Panc1 (cell line): Measurements from ENCODE around the gene RXFP3. TPM values are rescaled to one million over a fixed set of nuclear protein-coding genes. Genes with fewer than 3 reads are reported as not detected.

Experiments
- ATAC-seq: fragments of 200-7000 bp; cut with Tn5 transposase; 2 replicates; pipeline ENCODE4 v1.9.1; 2020; ENCODE audit warnings: mild to moderate bottlenecking, moderate library complexity
- BruUV-seq: library from RNA; stranded (reverse); fragments of 400-500 nt; replicated peaks from 2 replicates; lab custom pipeline; 2021; lab: Mats Ljungman, UMichigan
- CTCF ChIA-PET: fragments of 300-600 bp; sonication (Branson Sonifier 250); formaldehyde crosslinking; loops from one replicate; lab custom pipeline; 2022; ENCODE audit warnings: antibody characterized with exemption; lab: Charles Lee
- POLR2A ChIA-PET: fragments of 300-600 bp; sonication (Branson Sonifier 250); formaldehyde crosslinking; loops from one replicate; lab custom pipeline; 2022; ENCODE audit warnings: antibody characterized with exemption; lab: Charles Lee
- DNase-seq: peaks from one replicate; pipeline ENCODE4 v3.0.0-alpha.2; 2010; ENCODE audit warnings: low read depth, low spot score
- H3K27ac ChIP-seq: 2 replicates; pipeline ENCODE4 v1.5.1; 2011; ENCODE audit warnings: mild to moderate bottlenecking, low read length, inconsistent platforms
- H3K27me3 ChIP-seq: fragments of 200-500 bp; sonication (Bioruptor generic); 2 replicates; pipeline ENCODE4 v1.6.0; 2014; ENCODE audit warnings: low read length, inconsistent platforms; ENCODE audit not compliant: control insufficient read depth, insufficient read depth
- H3K36me3 ChIP-seq: fragments of 200-500 bp; sonication (Bioruptor generic); 2 replicates; pipeline ENCODE4 v1.5.1; 2014; ENCODE audit warnings: inconsistent platforms, mild to moderate bottlenecking, low read length, moderate library complexity; ENCODE audit not compliant: control insufficient read depth, insufficient read depth
- H3K4me1 ChIP-seq: 2 replicates; pipeline ENCODE4 v1.5.1; 2011; ENCODE audit warnings: inconsistent platforms, mild to moderate bottlenecking, low read length, moderate library complexity; ENCODE audit not compliant: control insufficient read depth, insufficient read depth
- H3K4me3 ChIP-seq, 2 experiments: 2 replicates each; pipeline ENCODE4 v1.5.1; 2011 to 2012; ENCODE audit warnings: low read depth in 2 of 2, low read length in 2 of 2, mild to moderate bottlenecking in 2 of 2, inconsistent platforms in 1 of 2, moderate library complexity in 1 of 2
- H3K9me3 ChIP-seq: fragments of 200-500 bp; sonication (Bioruptor generic); 2 replicates; pipeline ENCODE4 v1.5.1; 2014; ENCODE audit warnings: low read depth, mild to moderate bottlenecking, inconsistent platforms, low read length, moderate library complexity; ENCODE audit not compliant: control insufficient read depth, insufficient read depth
- CTCF ChIP-seq: fragments of 450-650 bp; IDR thresholded peaks from 2 replicates; pipeline ENCODE4 v1.5.1; 2017; ENCODE audit warnings: mild to moderate bottlenecking
- POLR2AphosphoS5 ChIP-seq: IDR thresholded peaks from 2 replicates; pipeline ENCODE4 v1.6.1; 2012; ENCODE audit warnings: mild to moderate bottlenecking, low read depth, low read length, moderate library complexity
- REST ChIP-seq, 2 experiments: IDR thresholded peaks; 2 replicates each; pipeline ENCODE4 v1.6.1; 2011 to 2012; ENCODE audit warnings: low read depth in 2 of 2, control low read depth in 1 of 2, low read length in 1 of 2, mild to moderate bottlenecking in 1 of 2, moderate library complexity in 1 of 2; ENCODE audit not compliant: insufficient read depth in 1 of 2
- SIN3A ChIP-seq: IDR thresholded peaks from 2 replicates; pipeline ENCODE4 v1.6.1; 2012; ENCODE audit warnings: low read depth, mild to moderate bottlenecking, low read length, moderate library complexity, borderline replicate concordance; ENCODE audit not compliant: insufficient read depth
- TCF7L2 ChIP-seq: IDR thresholded peaks from 2 replicates; pipeline ENCODE4 v1.6.1; 2011; ENCODE audit warnings: mild to moderate bottlenecking, low read depth, low read length, inconsistent platforms
- in situ Hi-C: cut with HindIII; loops from 2 replicates; pipeline ENCODE4 v1.10.0; 2016; ENCODE audit warnings: low sequenced_read_pairs, low pct_unique_long_range_greater_than_20kb
- intact Hi-C: fragments of 100-400 bp; cut with micrococcal nuclease; formaldehyde crosslinking; loops from one replicate; pipeline ENCODE4 v1.10.0; 2022; ENCODE audit not compliant: unreplicated experiment
- total RNA-seq: library from RNA; stranded (reverse); gene quantifications from one replicate; pipeline ENCODE4 v1.2.1, GENCODE V29; 2021; ENCODE audit not compliant: unreplicated experiment

RXFP3 gene
- total RNA-seq, 1 experiment from 2014 or later: not detected

GRCh38 chr5:33933723-33934169, 2.4 kb upstream of the RXFP3 start:
- Histone ChIP-seq H3K27ac (no peak overlapping the region), H3K9me3 (no peaks in the 10 kb centered on the region), H3K4me1 (no peaks in the 10 kb centered on the region), H3K27me3 (peaks cover 9% of the 10 kb centered on the region), H3K36me3 (no peaks in the 10 kb centered on the region), H3K4me3 (no peak overlapping the region)
- intact Hi-C loops: loop anchor here (5.0 to 10.0 kb wide), 3 partner anchors 349 to 496 kb away; no protein-coding TSS in a partner anchor
- ChIA-PET CTCF (interaction anchor here (1.3 kb wide), 2 partner anchors 345 to 463 kb away, joined by 3 to 7 read pairs; no protein-coding TSS in a partner anchor), POLR2A (no interaction called here)
- no peak for DNase-seq
- no TSS peak for BruUV-seq
- no peak for ATAC-seq
- in situ Hi-C loops: no loop called here
- TF ChIP-seq REST (IDR thresholded peaks at IDR 0.05; ENCODE audit: insufficient read depth in 1 of 2, low read depth in 2 of 2, low read length in 1 of 2) (no peak), TCF7L2 (no peak), SIN3A (no peak), CTCF (no peak)

GRCh38 chr5:33934176-33934575, 2.0 kb upstream of the RXFP3 start:
- POLR2A ChIA-PET: no interaction called here
- Histone ChIP-seq H3K27me3 (peaks cover 9% of the 10 kb centered on the region), H3K9me3 (no peaks in the 10 kb centered on the region), H3K36me3 (no peaks in the 10 kb centered on the region), H3K4me1 (no peaks in the 10 kb centered on the region), H3K4me3 (no peak overlapping the region), H3K27ac (no peak overlapping the region)
- ATAC-seq (no peak), DNase-seq (no peak)
- TF ChIP-seq TCF7L2 (no peak), CTCF (no peak), SIN3A (no peak), REST (IDR thresholded peaks at IDR 0.05; ENCODE audit: insufficient read depth in 1 of 2, low read depth in 2 of 2, low read length in 1 of 2) (no peak), POLR2AphosphoS5 (no peak)
- no TSS peak for BruUV-seq
- intact Hi-C loops (loop anchor here (5.0 to 10.0 kb wide), 3 partner anchors 349 to 497 kb away; no protein-coding TSS in a partner anchor), in situ Hi-C loops (no loop called here)
- CTCF ChIA-PET: interaction anchor here (1.3 kb wide), 2 partner anchors 345 to 464 kb away, joined by 3 to 7 read pairs; no protein-coding TSS in a partner anchor
